ENCODE results near the gene MAML1.

The MAML1 gene

GRCh38 chr5:179805070-179805528 lies 72.5 kb downstream of the MAML1 start:
- DNase-seq (ENCODE audit: low spot score), result no peak

GRCh38 chr5:179805529-179806249 lies 73.1 kb downstream of the MAML1 start:
- no peak for DNase-seq (ENCODE audit: low spot score)

GRCh38 chr5:179806250-179807048 lies 73.8 kb downstream of the MAML1 start, which contains the start of gene MGAT4B:
TSS of gene MGAT4B (minus strand) at chr5:179806866. CDS start at chr5:179806583, 283 bp downstream.
- DNase-seq (ENCODE audit: low spot score), result peak; percentile 69

DNA sequence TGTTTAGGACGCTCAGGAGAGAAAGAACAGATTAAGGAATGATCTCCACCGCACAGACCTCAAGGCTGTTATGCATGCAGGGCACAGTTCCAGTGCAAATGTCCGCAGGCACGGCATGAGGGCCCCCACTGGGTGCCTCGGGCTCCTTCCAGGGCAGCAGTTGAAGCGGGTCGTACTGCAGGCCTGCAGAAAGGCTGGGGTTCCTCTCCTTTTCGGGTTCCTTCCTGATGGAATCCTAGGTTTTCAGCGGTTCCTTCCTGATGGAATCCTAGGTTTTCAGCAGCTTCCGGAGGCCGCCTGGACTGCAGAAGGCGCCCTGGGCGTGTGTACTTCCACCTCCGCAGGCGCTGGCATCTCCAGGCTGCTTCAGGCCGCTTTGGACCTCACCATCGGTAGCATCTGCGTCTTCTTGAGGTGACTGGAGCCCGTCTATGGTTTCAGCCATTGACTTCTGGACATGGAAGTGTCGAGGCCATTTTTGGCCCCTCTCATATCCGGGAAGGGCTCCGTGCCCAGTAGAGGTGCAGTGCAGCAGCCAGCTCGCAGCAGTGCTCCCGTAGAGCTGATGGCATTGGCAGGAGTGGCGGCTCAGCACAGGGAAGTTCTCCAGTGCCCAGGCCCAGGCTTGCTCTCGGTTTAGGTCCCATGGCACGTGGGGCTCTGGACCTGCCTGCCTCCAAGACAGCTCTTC lies 79.7 kb downstream of the MAML1 start:
- no peak for DNase-seq (ENCODE audit: low spot score)

DNA sequence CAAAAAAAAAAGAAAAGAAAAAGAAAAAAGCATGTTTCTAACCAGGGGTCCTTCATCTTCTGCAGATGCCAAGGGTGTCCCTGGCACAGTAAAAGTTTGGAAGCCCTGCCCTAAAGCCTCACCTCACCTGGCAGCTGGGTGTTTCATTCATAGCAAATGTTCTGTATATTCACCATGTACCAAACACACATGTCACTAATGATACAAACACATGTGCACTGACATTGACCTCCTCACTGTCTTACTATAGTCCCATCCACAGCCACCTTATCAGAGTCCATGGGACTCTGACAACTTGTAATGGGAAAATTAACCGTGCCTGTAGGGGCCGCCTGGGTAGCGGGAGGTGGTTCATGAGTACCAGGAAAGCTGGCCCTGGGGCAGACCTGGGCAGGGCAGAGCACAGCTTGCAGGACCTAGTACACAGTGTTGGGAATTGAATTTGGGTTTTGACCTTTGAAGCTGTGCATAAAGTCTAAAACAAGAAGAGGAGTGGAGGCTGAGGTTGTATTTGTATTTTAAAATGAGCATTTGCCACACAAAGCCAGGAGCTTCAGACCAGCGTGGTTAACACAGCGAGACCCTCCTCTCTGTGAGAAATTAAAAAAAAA lies 80.5 kb downstream of the MAML1 start:
- no peak for DNase-seq (ENCODE audit: low spot score)

GRCh38 chr5:179814090-179814489 lies 81.5 kb downstream of the MAML1 start:
- no peak for DNase-seq (ENCODE audit: low spot score)

GRCh38 chr5:179815491-179816249 lies 83.0 kb downstream of the MAML1 start:
- no peak for DNase-seq (ENCODE audit: low spot score)

DNA sequence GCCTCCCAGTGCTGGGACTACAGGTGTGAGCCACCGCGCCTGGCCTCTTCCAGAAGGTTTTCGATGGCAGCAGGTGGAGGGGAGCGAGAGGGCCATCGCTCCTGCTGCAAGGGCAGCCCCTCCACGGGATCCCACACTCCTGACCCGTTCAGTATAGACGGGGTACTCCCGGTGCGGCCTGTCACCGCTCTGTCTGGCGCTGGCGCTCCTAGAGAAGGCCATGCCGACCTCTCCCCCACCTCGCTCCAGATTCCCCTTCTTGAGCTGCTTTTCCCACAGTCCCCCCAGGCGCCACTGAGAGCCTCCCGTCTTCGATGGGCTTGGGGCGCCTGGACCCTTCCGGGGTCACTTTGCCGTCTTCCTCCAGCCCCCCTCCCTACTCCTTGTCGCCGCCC lies 83.8 kb downstream of the MAML1 start:
- DNase-seq (ENCODE audit: low spot score), result no peak

- no peak for DNase-seq (ENCODE audit: low spot score)
Observed at GRCh38 chr5:179816796-179817469, 84.3 kb downstream of the MAML1 start.

DNA sequence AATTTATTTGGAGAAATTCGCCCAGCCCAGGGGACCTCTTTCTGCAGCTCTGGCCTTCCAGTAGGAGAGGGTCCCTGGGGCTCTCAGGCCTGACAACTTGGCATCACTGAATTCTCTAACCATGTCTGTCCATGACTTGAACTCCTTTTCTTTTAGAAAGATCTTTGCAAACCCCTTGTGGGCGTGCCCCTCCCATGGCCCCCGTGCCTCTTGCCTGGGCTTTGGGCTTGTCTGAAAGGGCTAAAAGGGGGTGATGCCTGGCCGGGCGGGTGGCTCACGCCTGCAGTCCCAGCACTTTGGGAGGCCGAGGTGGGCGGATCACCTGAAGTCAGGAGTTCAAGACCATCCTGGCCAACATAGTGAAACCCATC lies 84.8 kb downstream of the MAML1 start:
- DNase-seq (ENCODE audit: low spot score), result no peak

DNA sequence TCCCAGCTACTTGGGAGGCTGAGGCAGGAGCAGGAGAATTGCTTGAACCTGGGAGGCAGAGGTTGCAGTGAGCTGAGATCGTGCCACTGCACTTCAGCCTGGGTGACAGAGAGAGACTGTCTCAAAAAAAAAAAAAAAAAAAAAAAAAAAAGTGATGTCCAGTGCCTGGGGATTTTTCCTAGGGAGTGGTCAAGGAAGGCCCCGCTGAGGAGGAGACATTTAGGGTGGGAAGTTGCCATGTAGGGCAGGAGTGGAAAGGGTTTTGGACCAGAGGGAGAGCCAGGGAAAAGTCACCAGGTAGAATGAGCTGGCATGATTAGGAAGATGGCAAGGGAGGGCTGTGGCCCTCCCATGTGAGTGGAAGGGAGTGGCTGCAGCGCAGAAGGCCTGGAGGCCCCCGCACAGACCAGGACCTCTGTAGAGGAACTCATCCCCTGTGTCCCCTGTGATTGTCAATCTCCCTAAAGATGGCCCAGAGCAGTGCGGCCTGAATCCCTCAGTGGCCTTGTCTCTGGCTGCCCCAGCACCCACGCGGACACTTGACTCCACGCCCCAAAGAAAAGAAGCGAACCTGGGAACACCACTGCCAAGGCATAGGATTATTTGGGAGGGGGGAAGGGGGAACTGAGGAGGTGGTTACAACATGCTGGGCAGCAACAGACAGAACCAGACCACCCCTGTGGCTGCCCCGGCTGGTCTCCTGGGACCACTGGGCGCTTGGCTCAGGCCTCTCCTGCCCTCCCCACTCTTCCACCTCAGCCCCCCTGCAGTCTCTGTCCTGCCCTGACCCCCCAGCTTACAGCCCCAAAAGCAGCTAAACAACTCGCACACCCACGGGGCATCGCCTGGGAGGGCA lies 85.5 kb downstream of the MAML1 start:
- DNase-seq (ENCODE audit: low spot score), result peak; percentile 40

DNA sequence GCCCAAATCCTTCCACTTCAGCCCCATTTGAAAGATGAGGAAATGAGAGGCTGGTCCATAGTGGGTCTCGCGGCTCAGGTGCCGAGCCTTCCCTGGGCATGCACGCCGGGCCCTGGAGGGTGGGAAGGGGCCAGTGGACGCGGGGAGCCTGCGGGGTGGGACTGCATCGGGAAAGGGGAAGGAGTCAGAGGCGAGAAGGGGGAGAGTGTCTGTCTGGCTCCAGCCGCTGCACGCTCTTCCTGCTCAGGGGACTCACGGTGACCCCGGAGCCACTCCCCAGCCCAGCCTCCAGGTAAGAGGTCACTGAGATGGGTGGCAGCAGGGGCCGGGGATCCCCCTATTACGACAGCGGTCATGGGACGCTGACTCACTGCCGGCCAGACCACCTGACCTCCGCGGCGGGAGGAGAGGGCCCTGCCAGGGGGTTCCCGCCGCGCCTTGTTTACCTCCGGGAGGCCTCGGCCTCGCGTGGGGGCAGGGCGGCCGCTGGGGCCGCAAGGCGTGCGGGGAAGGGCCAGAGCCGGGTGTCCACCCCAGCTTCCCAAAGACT lies 86.2 kb downstream of the MAML1 start:
- DNase-seq (ENCODE audit: low spot score), result peak; percentile 95

DNA sequence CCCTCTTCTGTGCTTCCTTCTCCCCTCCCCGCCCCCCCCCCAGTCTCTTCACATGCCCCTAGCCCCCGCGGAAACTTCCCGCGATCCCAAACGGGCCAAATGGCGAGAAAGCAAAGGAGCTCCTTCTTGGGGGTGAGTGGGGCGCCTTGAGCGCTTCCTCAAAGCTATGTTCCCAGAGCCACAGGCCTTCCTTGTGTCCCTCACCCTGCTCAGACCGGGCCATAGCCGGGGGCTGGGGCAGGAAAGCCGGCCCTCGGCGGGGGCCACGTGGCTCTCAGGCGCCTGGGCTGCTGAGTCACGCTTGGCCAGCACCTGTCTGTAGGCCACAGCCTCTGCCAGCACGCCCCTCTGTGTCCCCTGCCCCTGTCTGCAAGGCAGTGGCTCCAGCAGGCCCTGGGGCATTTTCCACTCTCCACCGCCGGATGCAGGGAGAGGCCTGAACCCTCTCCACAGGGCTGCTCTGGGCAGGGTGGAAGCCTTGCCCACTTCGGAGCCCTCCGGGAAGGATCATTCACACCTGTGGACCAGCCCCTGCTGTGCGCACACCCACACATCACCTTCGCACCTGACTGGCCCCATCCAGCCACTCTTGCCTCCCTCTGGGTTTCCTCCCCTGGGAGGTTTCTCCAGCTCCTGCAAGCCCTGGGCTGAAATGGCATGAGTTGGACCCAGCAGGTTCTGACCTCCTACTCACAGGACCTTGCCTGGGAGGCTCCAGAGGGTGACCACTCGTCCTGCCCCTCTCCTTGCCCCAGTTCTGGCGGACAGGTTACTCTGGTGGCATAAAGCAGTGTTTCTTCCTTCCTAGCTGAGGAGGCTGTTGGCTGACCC lies 86.9 kb downstream of the MAML1 start:
- peak; percentile 75 for DNase-seq (ENCODE audit: low spot score)

GRCh38 chr5:179820127-179820482 lies 87.5 kb downstream of the MAML1 start:
- no peak for DNase-seq (ENCODE audit: low spot score)

DNA sequence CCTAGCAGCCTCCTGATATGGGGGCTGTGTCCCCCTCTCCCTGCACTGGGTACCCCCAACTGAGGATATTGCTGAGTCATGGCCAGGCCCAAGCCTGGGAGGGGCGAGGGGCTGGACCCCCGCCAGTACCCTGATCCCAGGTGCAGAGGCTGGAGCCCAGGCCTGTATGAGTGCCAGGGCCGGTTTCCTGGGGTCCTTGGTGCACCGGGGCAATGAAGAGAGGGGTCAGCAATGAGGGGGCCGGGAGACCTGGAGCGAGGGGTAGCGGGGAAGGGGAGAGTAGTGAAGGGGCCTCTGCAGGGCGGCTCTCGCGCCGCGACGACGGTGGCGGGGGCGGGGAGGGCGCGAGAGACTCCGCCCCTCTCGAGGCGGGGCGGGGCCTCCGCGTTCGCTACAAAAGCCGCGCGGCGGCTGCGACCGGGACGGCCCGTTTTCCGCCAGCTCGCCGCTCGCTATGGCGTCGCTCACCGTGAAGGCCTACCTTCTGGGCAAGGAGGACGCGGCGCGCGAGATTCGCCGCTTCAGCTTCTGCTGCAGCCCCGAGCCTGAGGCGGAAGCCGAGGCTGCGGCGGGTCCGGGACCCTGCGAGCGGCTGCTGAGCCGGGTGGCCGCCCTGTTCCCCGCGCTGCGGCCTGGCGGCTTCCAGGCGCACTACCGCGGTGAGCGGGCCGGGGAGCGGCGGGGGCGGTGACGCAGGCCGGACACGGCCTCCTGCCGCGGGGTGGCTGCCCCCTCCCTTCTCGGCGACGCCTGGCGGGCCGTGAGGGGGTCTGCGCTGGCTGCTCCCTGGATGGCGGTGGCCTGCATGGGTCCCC lies 88.1 kb downstream of the MAML1 start, which contains the start of gene SQSTM1:
Gene SQSTM1 (plus strand): TSS at position 423 of the 815 bp plus-strand sequence. CDS start 32 bp downstream, at position 455.
- peak; percentile 85 for DNase-seq (ENCODE audit: low spot score)

- peak; percentile 93 for DNase-seq (ENCODE audit: low spot score)
Observed at GRCh38 chr5:179821298-179822058, 88.9 kb downstream of the MAML1 start.

- DNase-seq (ENCODE audit: low spot score), result no peak
Observed at GRCh38 chr5:179822059-179822432, 89.4 kb downstream of the MAML1 start.
